Effector CD8-positive, alpha-beta T cell (primary cell): ENCODE results near the gene CP.

Source experiments
- DNase-seq: peaks from one replicate; lab custom pipeline; 2025; lab: John Stamatoyannopoulos, UW

CP gene

DNA sequence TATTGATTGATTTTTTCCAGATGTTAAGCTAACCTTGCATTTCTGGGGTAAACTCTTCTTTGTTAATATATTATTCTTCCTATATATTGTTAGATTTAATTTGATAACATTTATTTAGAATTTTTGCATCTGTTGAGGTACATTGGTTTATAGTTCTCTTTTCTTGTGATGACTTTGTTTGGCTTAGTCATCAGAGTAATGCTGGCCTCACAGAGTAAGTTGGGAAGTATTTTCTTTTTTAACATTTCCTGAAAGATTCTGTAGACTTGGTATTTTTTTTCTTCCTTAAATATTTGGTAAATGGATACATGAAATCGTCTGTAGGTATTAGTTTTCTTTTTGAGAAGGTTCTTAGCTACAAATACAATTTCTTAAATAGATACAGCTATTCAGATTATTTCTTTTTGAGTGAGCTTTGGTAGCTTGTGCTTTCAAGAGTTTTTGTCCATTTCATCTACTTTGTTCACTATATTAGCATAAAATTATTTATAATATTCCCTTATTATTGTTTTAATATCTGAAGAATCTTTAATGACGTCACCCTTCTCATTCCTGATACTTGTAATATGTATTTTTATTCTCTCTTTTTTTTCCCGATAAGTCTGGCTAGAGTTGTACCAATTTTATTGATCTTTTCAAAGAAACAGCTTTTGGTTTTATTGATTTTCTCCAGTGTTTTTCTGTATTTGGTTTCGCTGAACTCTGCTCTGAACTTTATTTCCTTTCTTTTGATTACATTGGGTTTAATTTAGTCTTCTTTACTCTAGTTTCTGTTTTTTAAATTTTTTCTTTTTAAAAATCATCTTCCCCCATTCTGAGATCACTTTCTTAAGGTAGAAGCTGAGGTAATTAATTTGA lies 98.7 kb downstream of the CP start:
- DNase-seq = no peak
